SJSA1 (cell line): ENCODE results near the gene ARID5B. TPM values are rescaled to one million over a fixed set of nuclear protein-coding genes. Genes with fewer than 3 reads are reported as not detected.

Source experiments
- DNase-seq, 2 experiments: peaks; one replicate each; pipeline ENCODE4 v3.0.0-alpha.2; 2015 to 2020; ENCODE audit warnings: low spot score in 2 of 2, low read depth in 1 of 2
- H3K27ac ChIP-seq: fragments of 250-450 bp; sonication (Bioruptor Pico); 2 replicates; pipeline ENCODE4 v1.5.1; 2020; ENCODE audit warnings: mild to moderate bottlenecking, moderate library complexity
- H3K27me3 ChIP-seq: fragments of 250-450 bp; sonication (Bioruptor Pico); replicated peaks from 2 replicates; pipeline ENCODE4 v1.5.1; 2020; ENCODE audit warnings: mild to moderate bottlenecking, moderate library complexity
- H3K36me3 ChIP-seq: fragments of 250-450 bp; sonication (Bioruptor Pico); 2 replicates; pipeline ENCODE4 v1.5.1; 2020; ENCODE audit warnings: mild to moderate bottlenecking
- H3K4me1 ChIP-seq: fragments of 250-450 bp; sonication (Bioruptor Pico); replicated peaks from 2 replicates; pipeline ENCODE4 v1.6.1; 2021; ENCODE audit warnings: mild to moderate bottlenecking
- H3K4me3 ChIP-seq: fragments of 250-450 bp; sonication (Bioruptor Pico); 2 replicates; pipeline ENCODE4 v1.5.1; 2020; ENCODE audit warnings: mild to moderate bottlenecking
- H3K9me3 ChIP-seq: fragments of 250-450 bp; sonication (Bioruptor Pico); replicated peaks from 2 replicates; pipeline ENCODE4 v1.5.1; 2020; ENCODE audit warnings: mild to moderate bottlenecking
- total RNA-seq: library from RNA; depleted of rRNA; stranded (reverse); fragments of >200 nt; shearing (Covaris generic); gene quantifications from 2 replicates; pipeline ENCODE4 v1.2.3, GENCODE V29; 2014

The ARID5B gene
- total RNA-seq, 1 experiment from 2014 or later, result 34.0 TPM

- Histone ChIP-seq H3K36me3 (peaks cover 25% of the 10 kb centered on the region), H3K4me1 (peaks cover 75% of the 10 kb centered on the region), H3K27me3 (no peaks in the 10 kb centered on the region), H3K27ac (peak overlapping the region; percentile 84), H3K4me3 (no peak overlapping the region), H3K9me3 (no peaks in the 10 kb centered on the region)
- DNase-seq, result no peak
Observed at GRCh38 chr10:62047960-62048383, 146.5 kb downstream of the ARID5B start.

GRCh38 chr10:62048470-62048869 is 147.0 kb downstream of the ARID5B start:
- H3K4me3 ChIP-seq, result peak overlapping the region; percentile 46
- H3K9me3 ChIP-seq, result no peaks in the 10 kb centered on the region
- peak overlapping the region; percentile 84 for H3K27ac ChIP-seq
- no peaks in the 10 kb centered on the region for H3K27me3 ChIP-seq
- DNase-seq, result no peak
- H3K4me1 ChIP-seq, result peaks cover 73% of the 10 kb centered on the region
- H3K36me3 ChIP-seq, result peaks cover 30% of the 10 kb centered on the region

- Histone ChIP-seq H3K27me3 (no peaks in the 10 kb centered on the region), H3K36me3 (peaks cover 36% of the 10 kb centered on the region), H3K4me1 (peaks cover 67% of the 10 kb centered on the region), H3K4me3 (peak overlapping the region; percentile 46), H3K9me3 (no peaks in the 10 kb centered on the region), H3K27ac (peak overlapping the region; percentile 84)
- peak; percentile 97 to 99 for DNase-seq
Observed at GRCh38 chr10:62048919-62049623, 147.6 kb downstream of the ARID5B start.

- Histone ChIP-seq H3K4me3 (peak overlapping the region; percentile 46), H3K27ac (peak overlapping the region; percentile 84), H3K4me1 (peaks cover 64% of the 10 kb centered on the region), H3K36me3 (peaks cover 43% of the 10 kb centered on the region), H3K27me3 (no peaks in the 10 kb centered on the region), H3K9me3 (no peaks in the 10 kb centered on the region)
- DNase-seq, result no peak
Observed at GRCh38 chr10:62049624-62050345, 148.3 kb downstream of the ARID5B start.

- Histone ChIP-seq H3K36me3 (peaks cover 49% of the 10 kb centered on the region), H3K27ac (peak overlapping the region; percentile 84), H3K9me3 (no peaks in the 10 kb centered on the region), H3K27me3 (no peaks in the 10 kb centered on the region), H3K4me3 (peak overlapping the region; percentile 46), H3K4me1 (peaks cover 64% of the 10 kb centered on the region)
- peak in 1 of 2 experiments; percentile 52 for DNase-seq
Observed at GRCh38 chr10:62050346-62050892, 148.9 kb downstream of the ARID5B start.

GRCh38 chr10:62050893-62051433 is 149.5 kb downstream of the ARID5B start:
- peaks cover 55% of the 10 kb centered on the region for H3K36me3 ChIP-seq
- no peaks in the 10 kb centered on the region for H3K27me3 ChIP-seq
- no peaks in the 10 kb centered on the region for H3K9me3 ChIP-seq
- DNase-seq, result peak; percentile 90 to 94
- H3K4me3 ChIP-seq, result peak overlapping the region; percentile 46
- H3K4me1 ChIP-seq, result peaks cover 66% of the 10 kb centered on the region
- peak overlapping the region; percentile 84 for H3K27ac ChIP-seq

GRCh38 chr10:62052276-62052675 is 150.8 kb downstream of the ARID5B start:
- peaks cover 68% of the 10 kb centered on the region for H3K36me3 ChIP-seq
- H3K27me3 ChIP-seq, result no peaks in the 10 kb centered on the region
- DNase-seq, result no peak
- H3K9me3 ChIP-seq, result no peaks in the 10 kb centered on the region
- peaks cover 58% of the 10 kb centered on the region for H3K4me1 ChIP-seq
- H3K4me3 ChIP-seq, result no peak overlapping the region
- H3K27ac ChIP-seq, result peak overlapping the region; percentile 84; the same call in 1 of the 2 replicates

- Histone ChIP-seq H3K36me3 (peaks cover 83% of the 10 kb centered on the region), H3K4me3 (no peak overlapping the region), H3K27ac (no peak overlapping the region), H3K4me1 (peaks cover 46% of the 10 kb centered on the region), H3K9me3 (no peaks in the 10 kb centered on the region), H3K27me3 (no peaks in the 10 kb centered on the region)
- no peak for DNase-seq
Observed at GRCh38 chr10:62053860-62054259, 152.4 kb downstream of the ARID5B start.

- peaks cover 89% of the 10 kb centered on the region for H3K36me3 ChIP-seq
- H3K4me3 ChIP-seq, result no peak overlapping the region
- peaks cover 43% of the 10 kb centered on the region for H3K4me1 ChIP-seq
Observed at GRCh38 chr10:62054408-62054807, 152.9 kb downstream of the ARID5B start.

GRCh38 chr10:62054830-62055229 is 153.3 kb downstream of the ARID5B start:
- no peak for DNase-seq
- Histone ChIP-seq H3K27me3 (no peaks in the 10 kb centered on the region), H3K27ac (no peak overlapping the region), H3K9me3 (no peaks in the 10 kb centered on the region), H3K4me3 (no peak overlapping the region), H3K4me1 (peaks cover 41% of the 10 kb centered on the region), H3K36me3 (peaks cover 93% of the 10 kb centered on the region)

More at GRCh38 chr10:62054408-62054807, 152.9 kb downstream of the ARID5B start:
- no peak for DNase-seq
- H3K27me3 ChIP-seq, result no peaks in the 10 kb centered on the region
- H3K9me3 ChIP-seq, result no peaks in the 10 kb centered on the region
- H3K27ac ChIP-seq, result no peak overlapping the region

- Histone ChIP-seq H3K27me3 (no peaks in the 10 kb centered on the region), H3K36me3 (peaks cover 100% of the 10 kb centered on the region), H3K4me1 (peaks cover 43% of the 10 kb centered on the region), H3K27ac (no peak overlapping the region), H3K9me3 (no peaks in the 10 kb centered on the region), H3K4me3 (no peak overlapping the region)
- DNase-seq, result no peak
Observed at GRCh38 chr10:62056219-62056618, 154.7 kb downstream of the ARID5B start.

- peaks cover 100% of the 10 kb centered on the region for H3K36me3 ChIP-seq
- H3K4me1 ChIP-seq, result peaks cover 43% of the 10 kb centered on the region
- H3K27me3 ChIP-seq, result no peaks in the 10 kb centered on the region
- no peak overlapping the region for H3K27ac ChIP-seq
- no peaks in the 10 kb centered on the region for H3K9me3 ChIP-seq
- no peak overlapping the region for H3K4me3 ChIP-seq
- DNase-seq, result no peak
Observed at GRCh38 chr10:62056698-62057097, 155.2 kb downstream of the ARID5B start.

GRCh38 chr10:62057359-62057758 is 155.9 kb downstream of the ARID5B start:
- no peak for DNase-seq
- H3K27me3 ChIP-seq, result no peaks in the 10 kb centered on the region
- H3K27ac ChIP-seq, result no peak overlapping the region
- no peak overlapping the region for H3K4me3 ChIP-seq
- peaks cover 100% of the 10 kb centered on the region for H3K36me3 ChIP-seq
- H3K9me3 ChIP-seq, result no peaks in the 10 kb centered on the region
- peaks cover 43% of the 10 kb centered on the region for H3K4me1 ChIP-seq

GRCh38 chr10:62057850-62058249 is 156.4 kb downstream of the ARID5B start:
- peaks cover 97% of the 10 kb centered on the region for H3K36me3 ChIP-seq
- H3K9me3 ChIP-seq, result no peaks in the 10 kb centered on the region
- no peak overlapping the region for H3K27ac ChIP-seq
- no peak for DNase-seq
- H3K4me3 ChIP-seq, result no peak overlapping the region
- peaks cover 48% of the 10 kb centered on the region for H3K4me1 ChIP-seq
- H3K27me3 ChIP-seq, result no peaks in the 10 kb centered on the region
